Adrenal gland (tissue), 12 donors: Measurements from ENCODE around the gene EPB41L2. TPM values are rescaled to one million over a fixed set of nuclear protein-coding genes. Genes with fewer than 3 reads are reported as not detected.

Source experiments
- DNase-seq, 7 donors: peaks; one replicate each; pipeline ENCODE4 v3.0.0-alpha.2; 2019 to 2020
- H3K27ac ChIP-seq, 5 donors: fragments of 200-600 bp; sonication (generic) in 4 of 5; 1 replicate in 3 of 5; 2 replicates in 2 of 5; pipeline versions ENCODE4 v1.5.1 to v1.8.0; 2016 to 2020; ENCODE audit warnings: mild to moderate bottlenecking in 1 of 5
- H3K27me3 ChIP-seq: fragments of 200-600 bp; 2 replicates; pipeline ENCODE4 v1.8.0; 2021
- H3K36me3 ChIP-seq, 2 donors: fragments of 200-600 bp; replicated peaks in 1 of 2; 1 replicate in 1 of 2; 2 replicates in 1 of 2; pipeline versions ENCODE4 v1.5.1 to v1.8.0; 2018 to 2022
- H3K4me1 ChIP-seq, 2 donors: fragments of 200-600 bp; replicated peaks in 1 of 2; 1 replicate in 1 of 2; 2 replicates in 1 of 2; pipeline versions ENCODE4 v1.5.1 to v1.8.0; 2018 to 2021
- H3K4me3 ChIP-seq, 4 donors: fragments of 200-600 bp; sonication (generic) in 3 of 4; one replicate each; pipeline ENCODE4 v1.5.1; 2016 to 2018
- H3K9me3 ChIP-seq, 3 donors: fragments of 200-600 bp; sonication (generic) in 1 of 3; replicated peaks in 1 of 3; 1 replicate in 2 of 3; 2 replicates in 1 of 3; pipeline versions ENCODE4 v1.5.1 to v1.8.0; 2016 to 2021
- CTCF ChIP-seq, 6 experiments: fragments of 450-650 bp in 4 of 6; fragments of 200-600 bp in 2 of 6; sonication (generic) in 1 of 6; IDR thresholded peaks; 1 replicate in 5 of 6; 2 replicates in 1 of 6; pipeline versions ENCODE4 v1.5.1 to v1.8.0; 2016 to 2021; ENCODE audit warnings: antibody characterized with exemption in 6 of 6, mild to moderate bottlenecking in 2 of 6, moderate library complexity in 1 of 6
- POLR2A ChIP-seq, 2 donors: fragments of 450-650 bp; IDR thresholded peaks; one replicate each; pipeline ENCODE4 v1.6.1; 2017; ENCODE audit warnings: antibody characterized with exemption in 2 of 2, mild to moderate bottlenecking in 2 of 2, moderate library complexity in 1 of 2
- WGBS, 4 donors: extraction: QIAGEN DNeasy Blood & Tissue Kit in 2 of 4; methylation state at CpG; one replicate each; pipeline versions ENCODE4 v1.1.5 to v1.1.7; 2013 to 2017; 5-methylcytosine and 5-hydroxymethylcytosine counted together
- intact Hi-C, 2 donors: fragments of 100-400 bp; cut with DNase I; formaldehyde crosslinking; loops; one replicate each; pipeline versions ENCODE4 v1.14.1 to v1.15.0; 2022 to 2023
- polyA plus RNA-seq, 3 donors: library from polyadenylated mRNA; stranded (reverse); fragments of 200-250 nt in 2 of 3; fragments of 350-450 nt in 1 of 3; fragmentation: Illumina TruSeq in 1 of 3; extraction: RNeasy Lipid Tissue Mini Kit (QIAGEN cat#74804) in 1 of 3; gene quantifications; one replicate each; pipeline ENCODE4 v1.2.3, GENCODE V29; 2013 to 2014
- total RNA-seq, 9 donors: library from RNA; depleted of rRNA in 4 of 9; stranded (reverse); fragments of >200 nt in 4 of 9; fragments of 120-200 nt in 1 of 9; fragmentation: NEBNext Ultra II Directional in 1 of 9; extraction: Animal tissue kit (Norgen Biotek cat#: 25700) in 1 of 9; gene quantifications; one replicate each; pipeline versions ENCODE4 v1.1.0 to v1.2.4, GENCODE V29; 2013 to 2023
- donor health status: healthy with polysubstance abuse.
- donor health status: Bipolar disorder and iron deficiency.
- donor health status: DM: yes; HTN: yes; CAD: no.
- donor health status: DM: no; HTN: no; CAD: no.
- donor health status: DM: no; HTN: no; CAD: no.
- donor health status: DM: yes; HTN: yes; CAD: no.

EPB41L2 gene
- total and polyA plus RNA-seq, 12 donors: 30.6 to 101 (median 82.4) TPM

- Histone ChIP-seq H3K27ac (no peak overlapping the region), H3K4me3 (no peak overlapping the region), H3K9me3 (no peaks in the 10 kb centered on the region), H3K27me3 (no peaks in the 10 kb centered on the region), H3K36me3 (no peaks in the 10 kb centered on the region), H3K4me1 (peaks cover 0 to 1% of the 10 kb centered on the region in 2 donors)
- DNase-seq: no peak
- WGBS, 4 donors: 84 to 88% (median 85%) methylated on average over 8 of the region's 8 CpGs
- intact Hi-C loops: no loop called here
- TF ChIP-seq POLR2A (IDR thresholded peaks at IDR 0.05): no peak
Observed at GRCh38 chr6:131037194-131037897, 25.7 kb downstream of the EPB41L2 start.

GRCh38 chr6:131036601-131037000 is 26.4 kb downstream of the EPB41L2 start:
- no peak overlapping the region for H3K27ac ChIP-seq
- H3K4me3 ChIP-seq: no peak overlapping the region
- H3K27me3 ChIP-seq: no peaks in the 10 kb centered on the region
- DNase-seq: no peak
- H3K36me3 ChIP-seq: no peaks in the 10 kb centered on the region
- intact Hi-C loops: no loop called here
- 89 to 100% (median 92%) methylated on average over 2 of the region's 2 CpGs for WGBS, 4 donors
- H3K9me3 ChIP-seq: no peaks in the 10 kb centered on the region
- peaks cover 0 to 9% of the 10 kb centered on the region in 2 donors for H3K4me1 ChIP-seq
- no peak for TF ChIP-seq CTCF (IDR thresholded peaks at IDR 0.05)
- TF ChIP-seq POLR2A (IDR thresholded peaks at IDR 0.05): no peak

GRCh38 chr6:131036143-131036542 is 26.9 kb downstream of the EPB41L2 start:
- no peaks in the 10 kb centered on the region for H3K9me3 ChIP-seq
- no peak for TF ChIP-seq CTCF (IDR thresholded peaks at IDR 0.05)
- TF ChIP-seq POLR2A (IDR thresholded peaks at IDR 0.05): no peak
- H3K27me3 ChIP-seq: no peaks in the 10 kb centered on the region
- 90 to 94% (median 92%) methylated on average over 3 of the region's 3 CpGs for WGBS, 4 donors
- H3K27ac ChIP-seq: no peak overlapping the region
- H3K4me1 ChIP-seq: peaks cover 0 to 10% of the 10 kb centered on the region in 2 donors
- DNase-seq: no peak
- intact Hi-C loops: no loop called here
- H3K36me3 ChIP-seq: no peaks in the 10 kb centered on the region
- no peak overlapping the region for H3K4me3 ChIP-seq

- intact Hi-C loops: no loop called here
- H3K27me3 ChIP-seq: no peaks in the 10 kb centered on the region
- WGBS, 4 donors: 92 to 97% (median 95%) methylated on average over 1 of the region's 1 CpG
- H3K4me1 ChIP-seq: peaks cover 0 to 10% of the 10 kb centered on the region in 2 donors
- DNase-seq: no peak
- H3K27ac ChIP-seq: no peak overlapping the region
- H3K36me3 ChIP-seq: no peaks in the 10 kb centered on the region
- no peak for TF ChIP-seq POLR2A (IDR thresholded peaks at IDR 0.05)
- TF ChIP-seq CTCF (IDR thresholded peaks at IDR 0.05): no peak
- no peak overlapping the region for H3K4me3 ChIP-seq
- H3K9me3 ChIP-seq: no peaks in the 10 kb centered on the region
Observed at GRCh38 chr6:131035582-131035981, 27.5 kb downstream of the EPB41L2 start.

GRCh38 chr6:131033631-131034030 is 29.4 kb downstream of the EPB41L2 start:
- Histone ChIP-seq H3K27ac (no peak overlapping the region), H3K9me3 (no peaks in the 10 kb centered on the region), H3K4me1 (peaks cover 0 to 19% of the 10 kb centered on the region in 2 donors), H3K36me3 (no peaks in the 10 kb centered on the region), H3K27me3 (no peaks in the 10 kb centered on the region), H3K4me3 (no peak overlapping the region)
- TF ChIP-seq CTCF (IDR thresholded peaks at IDR 0.05) (no peak), POLR2A (IDR thresholded peaks at IDR 0.05) (no peak)
- DNase-seq: no peak
- WGBS, 4 donors: 75 to 92% (median 81%) methylated on average over 1 of the region's 1 CpG
- intact Hi-C loops: no loop called here
